T-helper 1 cell treated with Interleukin-12 subunit alpha and Interleukin-12 subunit beta and Interleukin-4 antibody, amounts not matched to agents 30 ng/mL and 1 ng/mL, for 36 hours (primary cell): ENCODE data around the gene A1BG. TPM values are rescaled to one million over a fixed set of nuclear protein-coding genes. Genes with fewer than 3 reads are reported as not detected.

Source experiments
- intact Hi-C: fragments of 100-400 bp; cut with micrococcal nuclease; formaldehyde crosslinking; loops from one replicate; pipeline ENCODE4 v1.15.1; 2024
- total RNA-seq: library from RNA; stranded (reverse); gene quantifications from 2 replicates; pipeline ENCODE4 v1.2.3, GENCODE V29; 2022

Gene A1BG
- total RNA-seq, result 6.9 and 10.5 TPM in 2 replicates

GRCh38 chr19:58352760-58353671 lies at the start of gene A1BG:
TSS of gene A1BG (minus strand) at chr19:58353492. CDS start at chr19:58353437, 55 bp downstream.
- intact Hi-C loops, result loop anchor here (1.0 kb wide), 1 partner anchor 24 kb away; no protein-coding TSS in a partner anchor

- intact Hi-C loops, result loop anchor here (1.0 to 10.0 kb wide), 18 partner anchors 15 to 1157 kb away; partner anchors contain the start of genes ERVK3-1, MZF1, RPS5 and TRIM28
Observed at GRCh38 chr19:58401840-58402421, 48.6 kb upstream of the A1BG start.

- intact Hi-C loops, result loop anchor here (1.0 to 10.0 kb wide), 18 partner anchors 14 to 1156 kb away; partner anchors contain the start of genes ERVK3-1, MZF1, RPS5 and TRIM28
Observed at GRCh38 chr19:58400916-58401839, 47.9 kb upstream of the A1BG start.

GRCh38 chr19:58400316-58400915 lies 47.1 kb upstream of the A1BG start:
- intact Hi-C loops, result loop anchor here (10.0 kb wide), 1 partner anchor 1156 kb away; the partner anchor contains the start of gene ZNF805

- intact Hi-C loops, result loop anchor here (10.0 kb wide), 1 partner anchor 1155 kb away; the partner anchor contains the start of gene ZNF805
Observed at GRCh38 chr19:58399903-58400302, 46.6 kb upstream of the A1BG start.

GRCh38 chr19:58398545-58398944 lies 45.3 kb upstream of the A1BG start:
- intact Hi-C loops, result no loop called here

- intact Hi-C loops, result no loop called here
Observed at GRCh38 chr19:58398087-58398486, 44.8 kb upstream of the A1BG start.

GRCh38 chr19:58397533-58398037 lies 44.3 kb upstream of the A1BG start:
- intact Hi-C loops, result no loop called here

GRCh38 chr19:58396691-58397532 lies 43.6 kb upstream of the A1BG start:
- intact Hi-C loops, result no loop called here

- intact Hi-C loops, result no loop called here
Observed at GRCh38 chr19:58395979-58396627, 42.8 kb upstream of the A1BG start.

GRCh38 chr19:58395220-58395978 lies 42.1 kb upstream of the A1BG start, which contains the start of gene RNF225:
TSS of gene RNF225 (plus strand) at chr19:58395656. CDS start at chr19:58396090, 434 bp downstream.
- intact Hi-C loops, result no loop called here

- intact Hi-C loops, result no loop called here
Observed at GRCh38 chr19:58394821-58395219, 41.5 kb upstream of the A1BG start.

- intact Hi-C loops, result no loop called here
Observed at GRCh38 chr19:58393725-58394033, 40.4 kb upstream of the A1BG start.

- intact Hi-C loops, result no loop called here
Observed at GRCh38 chr19:58392945-58393724, 39.8 kb upstream of the A1BG start.

GRCh38 chr19:58388175-58388526 lies 34.9 kb upstream of the A1BG start:
- intact Hi-C loops, result loop anchor here (10.0 kb wide), 1 partner anchor 573 kb away; the partner anchor contains the start of gene ZNF552

GRCh38 chr19:58387338-58388174 lies 34.3 kb upstream of the A1BG start:
- intact Hi-C loops, result loop anchor here (1.0 to 10.0 kb wide), 17 partner anchors 14 to 1024 kb away; partner anchors contain the start of genes ERVK3-1, TRAPPC2B, TRIM28 and ZBTB45
